ENCODE data around the gene DCDC2B.

The DCDC2B gene

GRCh38 chr1:32197837-32198236, 11.1 kb upstream of the DCDC2B start:
- H3K27ac ChIP-seq: no peak overlapping the region
- no peak for TF ChIP-seq ZFX (IDR thresholded peaks at IDR 0.05)
- TF ChIP-seq CTCF (conservative IDR thresholded peaks at IDR 0.05): no peak

GRCh38 chr1:32198237-32199042, 10.4 kb upstream of the DCDC2B start:
- no peak overlapping the region for H3K27ac ChIP-seq
- TF ChIP-seq ZFX (IDR thresholded peaks at IDR 0.05) (no peak), CTCF (conservative IDR thresholded peaks at IDR 0.05) (no peak)

DNA sequence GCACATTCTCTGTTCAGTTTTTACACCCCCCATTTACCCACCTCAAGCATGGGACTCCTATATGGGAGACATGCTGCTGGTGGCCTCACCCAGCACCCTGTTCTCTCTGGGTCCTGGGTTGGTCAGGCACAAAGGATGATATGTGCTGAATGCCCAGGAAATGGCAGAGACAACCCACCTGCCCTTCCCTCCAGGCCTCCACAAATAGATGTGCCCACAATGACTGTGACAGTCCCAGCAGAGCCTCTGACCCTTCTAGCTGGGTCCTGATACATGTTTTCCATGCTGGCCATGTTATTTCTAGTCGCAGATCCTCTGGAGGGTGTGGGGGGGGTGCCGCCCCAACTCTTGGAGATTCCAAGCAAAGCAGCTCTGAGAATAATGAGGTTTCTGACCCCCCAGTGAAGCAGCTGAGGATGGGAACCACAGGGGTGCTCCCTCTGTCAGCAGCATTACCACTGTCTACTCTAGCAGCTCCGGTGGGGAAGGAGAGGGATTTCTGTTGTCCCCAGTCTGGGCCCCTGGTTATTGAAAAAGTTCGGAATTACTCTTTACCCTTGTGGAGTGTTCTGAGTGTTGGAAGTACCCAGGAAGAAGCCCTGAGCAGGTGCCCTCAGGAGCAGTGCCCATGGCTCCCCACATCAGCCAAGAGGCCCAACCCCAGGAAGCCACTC, 9.7 kb upstream of the DCDC2B start:
- H3K27ac ChIP-seq: peak overlapping the region; percentile 64
- TF ChIP-seq ZFX (IDR thresholded peaks at IDR 0.05): no peak
- no peak for TF ChIP-seq CTCF (conservative IDR thresholded peaks at IDR 0.05)

DNA sequence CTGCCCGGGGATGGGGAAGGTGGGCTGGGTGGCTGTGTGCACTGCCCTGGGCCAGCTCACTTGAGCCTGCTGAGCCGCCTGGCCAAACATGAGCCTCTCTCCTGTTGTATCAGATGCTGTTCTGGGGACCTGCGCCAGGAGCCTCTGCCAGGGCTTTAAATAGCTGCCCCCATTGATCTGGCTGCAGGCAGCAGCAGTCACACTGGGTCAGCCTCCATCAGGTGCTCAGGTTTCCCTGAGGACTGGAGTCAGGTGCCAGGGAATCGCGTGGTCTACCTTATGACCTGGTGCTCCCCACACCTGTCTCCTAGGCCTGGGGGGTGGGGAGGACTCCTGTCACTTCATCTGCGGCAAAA, 9.2 kb upstream of the DCDC2B start:
- peak overlapping the region; percentile 64 for H3K27ac ChIP-seq
- no peak for TF ChIP-seq CTCF (conservative IDR thresholded peaks at IDR 0.05)
- no peak for TF ChIP-seq ZFX (IDR thresholded peaks at IDR 0.05)

- no peak for TF ChIP-seq CTCF (conservative IDR thresholded peaks at IDR 0.05)
- no peak for TF ChIP-seq ZFX (IDR thresholded peaks at IDR 0.05)
- peak within 1 kb of the TSS; percentile 64 for H3K27ac ChIP-seq
These were observed 8.5 kb upstream of the DCDC2B start, which contains the start of gene CCDC28B for GRCh38 chr1:32200226-32201010. CCDC28B (plus strand) TSS chr1:32200595; CDS start chr1:32201936, 1,341 bp downstream.

DNA sequence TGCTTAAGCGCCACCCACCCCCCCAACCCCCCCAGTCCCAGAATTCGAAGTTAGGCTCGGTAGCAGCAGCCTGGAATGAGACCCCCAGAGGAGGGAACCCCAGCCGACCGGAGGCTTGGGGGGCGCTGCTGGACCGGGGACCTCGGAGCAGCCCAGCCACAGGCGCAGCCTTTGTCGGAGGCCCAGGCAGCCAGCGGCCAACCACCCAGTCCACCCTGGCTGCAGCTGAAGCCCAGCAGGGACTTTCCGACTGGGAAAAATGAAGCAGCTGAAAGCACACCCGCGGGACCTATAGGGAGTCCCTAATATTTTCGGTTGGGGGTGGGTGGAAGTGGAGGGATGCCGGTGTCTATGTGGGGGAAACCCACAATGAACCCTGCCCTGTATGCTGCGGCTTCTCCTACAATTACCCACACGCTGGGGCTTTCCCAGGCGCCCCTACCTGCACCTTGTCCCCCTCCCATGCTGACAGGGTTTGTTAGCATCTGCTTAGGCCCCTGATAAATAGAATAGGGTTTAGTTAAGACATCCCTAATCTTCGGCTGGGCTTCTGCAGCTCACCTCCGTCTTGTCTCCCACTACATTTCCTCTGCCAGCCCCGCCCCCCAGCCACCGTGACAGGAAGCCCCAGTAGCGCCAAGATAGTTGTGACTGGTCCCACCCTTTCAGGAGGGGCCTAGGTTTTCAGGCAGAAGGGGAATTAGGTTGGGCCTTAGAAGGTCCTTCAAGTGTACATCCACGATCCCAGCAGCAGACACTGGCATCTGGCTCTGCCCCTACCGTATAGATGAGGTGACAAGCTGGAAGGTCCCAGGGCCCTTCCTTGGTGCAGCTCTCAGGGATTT, 7.7 kb upstream of the DCDC2B start:
- peak overlapping the region; percentile 64 for H3K27ac ChIP-seq
- TF ChIP-seq ZFX (IDR thresholded peaks at IDR 0.05) (no peak), CTCF (conservative IDR thresholded peaks at IDR 0.05) (no peak)
